ENCODE measurements around the gene RASSF8.
A peak's percentile ranks its signal among the peaks of the same experiment; 100 is the strongest.

Gene RASSF8

DNA sequence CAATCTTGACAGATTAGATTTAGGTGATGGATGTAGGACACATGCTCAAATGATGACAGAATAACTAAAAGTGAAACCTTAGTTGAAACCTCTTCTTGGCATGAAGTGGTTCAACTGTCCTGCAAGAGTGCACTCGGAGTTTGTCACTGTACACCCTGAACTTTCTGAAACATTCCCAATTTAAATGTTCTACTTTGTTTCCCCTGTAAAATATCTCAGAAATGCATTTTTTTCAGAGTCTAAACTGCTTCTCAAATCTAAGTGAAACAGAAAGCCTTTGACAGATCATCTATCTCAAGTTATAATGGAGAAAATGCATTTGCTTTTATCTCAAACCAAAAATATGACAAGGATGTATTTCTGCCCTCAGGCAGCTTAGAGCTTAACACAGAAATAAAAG lies 100.3 kb downstream of the RASSF8 start:
- DNase-seq (ENCODE audit: low read depth in 2 of 2), result no peak

DNA sequence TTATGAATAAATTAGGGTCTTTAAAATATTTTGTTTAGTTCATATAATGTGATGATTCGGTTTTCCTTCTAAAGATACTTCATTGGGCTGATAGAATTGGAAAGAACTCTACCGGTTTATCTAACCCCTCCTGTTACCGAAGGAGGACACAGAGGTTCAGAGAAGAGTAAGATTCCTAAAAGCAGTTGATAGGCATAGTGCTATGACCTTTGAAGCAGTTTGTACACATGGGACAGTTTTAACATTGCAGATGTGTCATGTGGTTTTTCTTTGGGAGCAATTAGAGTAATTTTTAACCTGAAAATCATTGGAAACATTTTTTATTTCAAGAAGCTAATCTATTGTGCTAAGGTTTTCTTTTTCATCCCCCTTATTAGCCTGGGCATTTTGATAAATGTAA lies 103.5 kb downstream of the RASSF8 start:
- DNase-seq (ENCODE audit: low read depth in 2 of 2), result no peak

DNA sequence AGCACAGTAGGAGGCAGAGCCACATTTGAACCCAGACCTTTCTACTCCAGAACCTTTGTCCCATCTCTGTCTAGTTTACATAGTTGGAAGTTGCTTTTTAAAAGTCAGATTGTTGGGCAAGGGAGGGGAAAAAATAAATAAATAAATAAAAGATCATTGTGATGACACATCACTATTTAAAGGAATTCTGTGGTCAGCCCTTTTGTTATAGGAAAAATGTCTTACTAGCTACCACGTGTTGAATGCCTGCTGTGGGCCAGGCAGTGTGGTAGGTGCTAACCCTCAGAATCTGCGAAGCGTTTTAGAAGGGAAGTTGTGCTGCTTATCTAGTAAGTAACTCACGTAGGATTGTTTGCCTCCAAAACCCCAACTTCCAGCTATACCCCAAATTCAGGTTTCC lies 104.1 kb downstream of the RASSF8 start:
- DNase-seq (ENCODE audit: low read depth in 2 of 2), result no peak

DNA sequence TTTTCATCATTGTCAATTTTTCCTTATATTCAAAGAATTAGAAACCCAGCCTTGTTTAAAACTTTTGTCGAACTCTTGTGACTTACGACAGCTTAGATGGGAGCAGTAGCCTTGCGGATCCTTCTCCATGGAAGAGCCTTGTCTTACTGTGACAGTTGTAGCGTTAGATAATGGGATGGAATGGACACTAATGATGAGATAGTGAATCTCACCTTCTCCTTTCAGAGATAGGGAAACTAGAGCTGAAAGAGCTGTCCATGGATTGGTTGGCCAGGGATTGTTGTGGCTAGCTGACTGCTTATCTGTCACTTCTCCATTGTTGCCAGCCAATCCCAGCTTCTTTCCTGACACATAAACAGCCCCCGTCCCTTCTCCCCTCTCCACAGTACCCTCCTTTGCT lies 107.0 kb downstream of the RASSF8 start:
- no peak for DNase-seq (ENCODE audit: low read depth in 2 of 2)

DNA sequence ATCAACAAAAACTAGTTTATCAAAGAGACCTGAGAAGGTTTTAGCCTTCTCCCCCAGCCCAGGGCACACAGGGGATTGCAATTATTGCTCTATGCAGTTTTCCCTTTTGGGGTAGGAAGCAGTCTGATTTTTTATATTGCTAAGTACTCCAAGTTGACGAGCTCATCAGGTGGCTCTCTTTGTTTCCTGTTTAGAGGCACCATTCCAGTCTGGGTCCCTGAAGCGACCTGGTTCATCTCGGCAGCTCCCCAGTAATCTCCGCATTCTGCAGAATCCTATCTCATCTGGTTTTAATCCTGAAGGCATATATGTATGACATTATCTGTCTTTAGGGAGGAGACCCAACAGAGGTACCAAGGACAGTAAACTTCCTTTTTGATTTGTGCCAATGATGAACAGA lies 110.0 kb downstream of the RASSF8 start:
- no peak for DNase-seq (ENCODE audit: low read depth in 2 of 2)

DNA sequence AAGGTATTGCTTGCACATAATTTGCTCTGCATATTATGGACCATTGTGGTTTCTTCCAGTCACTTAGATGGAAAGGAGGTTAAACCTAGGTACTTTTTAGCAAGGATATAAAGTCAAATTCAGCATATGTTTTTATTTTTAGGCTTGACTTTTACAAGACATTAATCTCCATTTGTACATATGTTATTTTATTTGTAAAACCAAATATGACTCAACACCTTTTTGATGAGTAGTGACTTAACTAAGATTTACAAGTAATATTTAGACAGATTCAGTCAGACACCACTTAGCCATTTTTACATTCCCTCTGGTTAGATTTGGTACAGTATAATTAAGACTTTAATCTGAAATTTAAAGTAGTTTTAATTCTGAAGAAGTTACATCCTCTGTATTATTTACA lies 111.3 kb downstream of the RASSF8 start:
- DNase-seq (ENCODE audit: low read depth in 2 of 2), result no peak

DNA sequence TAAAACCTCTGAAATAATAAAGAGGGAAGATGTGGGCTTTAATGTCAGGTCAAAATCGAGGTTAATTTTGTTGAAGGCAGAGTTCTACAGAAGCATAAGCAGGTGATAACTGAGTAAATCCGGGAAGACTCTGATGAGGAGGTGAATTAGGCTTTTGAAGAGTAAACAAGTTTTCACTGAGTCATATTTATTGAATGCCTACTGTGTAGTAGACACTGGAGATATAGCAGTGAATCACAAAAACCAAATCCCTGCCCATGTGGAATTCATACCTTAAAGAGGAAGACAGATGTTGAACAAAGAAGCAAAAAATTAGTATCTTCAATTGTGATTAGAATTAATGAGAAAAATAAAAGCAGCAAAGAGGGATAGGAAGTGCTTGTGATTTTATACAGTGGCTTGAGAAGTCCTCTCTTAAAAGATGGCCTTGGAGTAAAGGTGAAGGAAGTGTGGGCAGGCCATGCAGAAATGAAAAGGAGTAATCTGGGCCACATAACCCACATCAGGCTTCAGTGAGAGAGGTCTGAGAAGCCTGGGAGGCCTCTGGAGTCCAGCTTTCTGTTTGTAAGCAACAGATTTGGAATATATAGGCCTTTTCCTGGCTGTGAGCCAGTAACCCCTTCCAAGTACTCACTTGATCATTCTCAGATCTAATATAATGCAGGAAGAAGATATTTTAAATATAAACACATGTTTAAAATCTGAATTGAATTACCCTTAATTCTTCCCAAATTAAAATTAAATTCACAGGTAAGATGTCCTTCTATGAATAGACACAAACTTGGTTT lies 119.6 kb downstream of the RASSF8 start:
- DNase-seq (ENCODE audit: low read depth in 2 of 2), result no peak

DNA sequence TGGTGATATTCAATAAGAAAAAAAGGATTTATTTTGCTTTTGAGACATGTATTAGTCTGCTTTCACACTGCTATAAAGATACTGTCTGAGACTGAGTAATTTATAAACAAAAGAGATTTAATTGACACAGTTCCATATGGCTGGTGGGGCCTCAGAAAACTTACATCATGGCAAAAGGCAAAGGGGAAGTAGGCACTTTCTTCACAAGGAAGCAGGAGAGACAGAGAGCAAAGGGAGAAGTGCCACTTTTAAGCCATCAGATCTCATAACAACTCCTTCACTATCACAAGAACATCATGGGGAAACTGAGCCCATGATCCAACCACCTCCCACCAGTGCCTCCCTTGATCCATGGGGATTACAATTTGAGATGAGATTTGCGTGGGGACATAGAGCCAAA lies 122.4 kb downstream of the RASSF8 start:
- DNase-seq (ENCODE audit: low read depth in 2 of 2), result no peak

DNA sequence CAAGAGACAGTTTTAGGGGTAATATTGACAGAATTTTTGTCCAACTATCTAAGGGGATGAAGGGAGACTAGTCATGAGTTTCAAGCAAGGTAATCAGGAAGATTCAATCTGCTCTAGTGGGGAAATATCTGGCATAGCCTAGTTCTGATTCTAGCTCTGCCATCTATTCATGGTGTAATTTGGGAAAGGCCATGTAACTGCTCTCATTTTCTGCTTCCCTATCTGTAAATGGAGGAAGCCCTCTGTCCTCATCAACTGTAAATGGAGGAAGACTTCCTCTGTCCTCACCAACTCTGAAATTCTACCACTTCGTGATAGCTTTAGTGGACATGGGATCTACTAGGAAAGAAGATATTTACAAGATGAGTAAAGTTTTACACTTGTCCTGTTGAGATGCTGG lies 128.5 kb downstream of the RASSF8 start:
- no peak for DNase-seq (ENCODE audit: low read depth in 2 of 2)

DNA sequence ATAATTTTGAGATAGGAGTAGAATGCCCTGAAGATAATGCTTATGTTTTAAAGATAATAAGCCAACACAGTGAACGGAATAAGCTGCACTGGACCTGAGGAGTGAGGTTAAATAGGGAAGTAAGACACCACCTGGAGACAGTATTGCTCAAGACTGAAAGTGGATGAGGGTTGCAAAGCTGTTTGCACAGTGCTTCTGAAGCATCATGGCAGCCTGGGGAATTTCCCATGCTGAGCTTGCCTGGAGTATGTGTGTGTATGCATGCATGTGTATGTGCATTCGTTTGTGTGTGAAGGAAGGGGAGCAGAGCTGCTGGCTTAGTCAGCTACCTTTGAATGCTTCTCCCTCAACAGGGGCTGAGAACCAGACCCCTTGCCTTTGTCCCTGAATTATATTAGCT lies 130.5 kb downstream of the RASSF8 start:
- no peak for DNase-seq (ENCODE audit: low read depth in 2 of 2)

DNA sequence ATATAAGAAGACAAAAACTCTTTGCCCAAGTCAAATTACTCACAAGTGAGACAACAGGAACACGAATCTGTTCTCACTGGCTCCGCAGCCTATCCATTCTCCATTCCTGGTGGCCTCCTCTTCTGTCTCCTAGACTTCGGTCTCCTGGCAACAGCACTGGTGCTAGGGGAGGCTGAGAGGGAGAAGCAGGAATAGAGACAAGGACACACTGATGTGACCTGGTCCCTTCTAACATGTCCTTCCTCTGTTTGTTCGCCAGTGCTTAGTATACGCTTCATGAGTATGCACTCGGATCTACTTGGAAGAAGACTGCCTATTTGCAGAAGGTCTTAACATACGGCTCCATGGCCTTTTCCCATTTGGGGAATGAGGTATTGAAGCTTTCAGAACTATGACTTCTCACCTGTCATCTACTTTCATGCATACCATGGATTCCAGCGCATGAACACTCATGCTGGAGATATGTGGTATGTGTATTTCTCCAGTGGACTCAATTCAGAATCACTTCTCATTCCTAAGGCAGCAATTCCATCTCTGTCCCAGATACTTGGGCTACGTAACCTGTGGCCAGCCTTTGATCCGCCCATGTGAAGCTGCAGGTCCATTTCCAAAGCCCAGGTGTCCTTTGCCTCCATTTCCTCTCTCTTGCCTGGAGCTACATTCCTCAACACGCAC lies 132.5 kb downstream of the RASSF8 start:
- no peak for DNase-seq (ENCODE audit: low read depth in 2 of 2)

DNA sequence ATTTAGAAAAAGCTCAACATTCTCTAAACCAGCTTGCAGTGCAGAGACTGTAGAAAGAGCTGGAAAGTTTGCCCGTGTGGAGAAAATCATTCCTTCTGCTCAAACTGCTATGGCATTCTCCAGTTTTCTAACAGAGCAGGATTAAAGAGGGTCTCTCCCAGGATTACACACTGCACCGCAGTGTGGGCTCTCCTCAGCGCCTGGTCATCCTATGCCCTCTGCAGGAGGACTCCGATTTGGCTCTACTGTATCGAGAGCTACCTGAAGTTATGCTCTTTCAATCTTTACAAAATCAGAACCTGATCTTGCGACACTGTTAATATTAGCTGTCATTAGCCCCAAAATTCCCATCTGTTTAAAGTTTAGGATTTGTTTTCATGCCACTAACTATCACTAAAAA lies 133.3 kb downstream of the RASSF8 start:
- DNase-seq (ENCODE audit: low read depth in 2 of 2), result no peak

DNA sequence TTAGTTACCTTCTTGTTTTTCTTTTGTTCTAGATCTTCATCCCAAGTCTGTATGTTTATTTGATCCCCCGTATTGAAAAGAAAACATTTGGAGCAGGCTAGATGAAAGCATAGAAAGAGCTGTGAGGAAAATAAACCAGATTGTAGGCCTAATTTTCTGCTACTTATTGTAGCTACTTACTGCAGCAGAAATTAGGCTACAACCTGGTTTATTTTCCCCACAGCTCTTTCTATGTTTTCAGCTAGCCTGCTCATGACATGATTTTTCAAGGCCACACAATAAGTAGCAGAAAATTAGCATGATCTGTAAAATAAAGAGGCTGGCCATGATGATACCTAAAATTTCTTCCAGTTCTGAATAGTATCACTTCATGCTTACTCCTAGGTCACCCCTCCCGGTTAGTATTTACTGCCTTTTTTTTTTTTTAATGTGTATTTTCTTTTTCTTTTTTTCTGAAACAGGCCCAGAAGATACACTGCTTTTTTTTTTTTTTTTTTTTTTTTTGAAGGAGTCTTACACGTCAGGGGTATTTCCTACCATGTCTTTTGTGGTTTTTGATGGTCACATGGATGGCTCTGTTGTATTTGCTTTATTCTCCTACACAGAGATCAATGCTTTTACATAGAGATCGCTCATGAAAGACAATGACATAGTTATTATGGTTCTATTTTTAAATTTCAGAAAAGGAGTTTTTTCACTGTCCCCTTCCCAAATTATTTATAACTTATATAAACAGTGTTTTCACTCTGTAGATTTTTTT lies 134.0 kb downstream of the RASSF8 start:
- DNase-seq (ENCODE audit: low read depth in 2 of 2), result no peak

DNA sequence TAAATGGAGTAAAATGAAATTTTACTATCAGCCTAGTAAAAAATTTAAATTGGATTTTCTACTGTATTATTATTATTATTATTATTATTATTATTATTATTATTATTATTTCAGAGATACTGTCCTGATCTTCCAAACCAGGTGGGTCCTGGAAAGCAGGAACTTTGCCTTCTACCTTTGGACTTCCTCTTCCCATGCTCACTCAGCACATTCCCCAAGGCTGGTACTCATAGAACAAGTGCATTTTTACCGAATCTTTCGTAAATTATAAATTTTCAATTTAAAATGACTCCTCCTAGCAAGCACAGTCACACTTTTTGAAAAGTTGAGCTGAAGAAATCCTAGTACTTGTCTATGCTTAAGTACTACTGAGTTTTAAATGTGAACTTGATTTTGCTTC lies 136.7 kb downstream of the RASSF8 start:
- no peak for DNase-seq (ENCODE audit: low read depth in 2 of 2)

DNA sequence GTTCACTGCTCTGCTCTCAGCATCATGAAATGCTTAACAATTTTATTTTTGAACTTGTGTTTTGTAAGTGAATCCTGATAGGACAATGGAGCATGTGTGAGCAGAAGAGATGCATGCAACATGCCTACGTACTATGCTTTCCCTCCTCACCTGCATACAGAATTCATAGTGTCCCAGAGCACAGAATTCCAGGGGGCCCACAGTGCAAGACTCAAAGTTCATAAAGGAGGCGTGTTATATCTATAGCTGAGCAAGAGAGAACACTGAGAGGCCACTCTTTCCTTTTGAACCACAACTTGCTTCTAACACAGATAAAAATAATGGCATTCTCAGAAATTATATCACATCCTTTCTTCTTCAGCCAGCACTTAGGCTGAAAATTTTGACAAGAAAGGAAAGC lies 137.6 kb downstream of the RASSF8 start:
- DNase-seq (ENCODE audit: low read depth in 2 of 2), result no peak

DNA sequence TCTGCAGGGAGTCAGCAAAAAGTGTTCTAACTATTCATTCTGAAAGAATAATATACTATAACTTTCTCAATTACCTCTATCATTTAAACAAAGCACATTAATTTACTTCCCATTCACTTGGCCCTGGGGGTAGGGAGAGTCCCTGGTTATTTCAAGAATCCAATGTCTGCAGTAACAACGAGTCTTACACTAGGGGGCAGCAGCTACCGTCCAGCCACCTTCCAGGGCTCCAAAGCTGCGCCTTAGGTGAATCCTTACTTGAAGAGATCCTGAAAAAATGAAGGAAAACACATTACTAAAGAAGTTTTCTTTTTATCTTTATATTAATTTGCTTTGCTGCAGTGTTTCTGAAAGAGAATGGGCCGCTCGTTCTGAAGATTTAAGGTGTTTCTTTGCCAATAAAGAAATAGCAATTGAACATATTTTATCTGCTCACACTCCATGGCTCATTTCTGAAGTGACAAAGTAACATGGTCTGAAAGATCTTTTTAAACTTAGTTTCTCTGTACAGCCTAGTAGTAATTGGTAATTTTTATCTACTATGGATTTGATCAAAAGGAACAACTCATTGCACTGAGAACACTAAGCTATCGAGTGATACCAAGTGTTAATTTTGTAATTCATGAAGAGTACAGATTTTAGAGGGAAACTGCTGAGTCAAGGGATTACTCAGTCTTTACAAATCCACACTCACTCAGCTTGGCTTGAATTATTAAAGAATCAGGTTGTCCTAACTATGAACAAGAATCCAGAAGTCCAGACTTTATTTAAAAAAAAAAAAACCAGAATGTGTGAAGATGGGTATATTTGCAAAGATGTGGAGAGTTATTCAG lies 138.8 kb downstream of the RASSF8 start:
- peak; percentile 17 to 19 for DNase-seq (ENCODE audit: low read depth in 2 of 2)

DNA sequence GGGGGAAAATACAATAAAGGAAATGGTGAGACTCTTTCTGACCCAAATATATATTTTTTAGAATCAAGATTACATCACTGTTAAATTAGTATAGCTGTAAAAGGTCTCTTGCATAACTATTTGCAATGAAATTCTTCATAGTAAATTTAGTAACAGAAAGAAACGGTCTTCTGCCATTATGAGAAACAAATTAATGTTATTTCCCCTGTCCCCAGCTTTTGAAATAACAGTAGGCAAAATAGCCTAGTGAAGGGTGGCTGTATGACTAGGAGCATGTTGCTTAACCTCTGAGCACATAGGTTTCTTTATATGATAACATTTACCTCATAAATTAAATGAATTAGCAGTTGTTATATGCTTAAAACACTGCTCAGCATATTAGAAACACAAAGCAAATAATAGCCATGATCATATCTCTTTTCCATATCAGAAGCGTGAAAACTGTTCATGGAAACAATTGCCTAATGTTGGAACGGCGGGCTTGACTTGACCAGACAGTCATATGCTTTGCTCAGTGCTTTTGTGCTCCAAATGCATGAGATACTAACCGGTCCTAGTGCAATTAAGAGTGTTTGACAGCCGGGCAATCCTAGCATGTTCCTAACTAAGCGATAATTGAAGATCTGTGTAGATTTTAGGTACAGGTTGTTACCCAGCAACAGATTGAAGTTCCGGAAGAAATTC lies 142.3 kb downstream of the RASSF8 start:
- DNase-seq (ENCODE audit: low read depth in 2 of 2), result no peak

DNA sequence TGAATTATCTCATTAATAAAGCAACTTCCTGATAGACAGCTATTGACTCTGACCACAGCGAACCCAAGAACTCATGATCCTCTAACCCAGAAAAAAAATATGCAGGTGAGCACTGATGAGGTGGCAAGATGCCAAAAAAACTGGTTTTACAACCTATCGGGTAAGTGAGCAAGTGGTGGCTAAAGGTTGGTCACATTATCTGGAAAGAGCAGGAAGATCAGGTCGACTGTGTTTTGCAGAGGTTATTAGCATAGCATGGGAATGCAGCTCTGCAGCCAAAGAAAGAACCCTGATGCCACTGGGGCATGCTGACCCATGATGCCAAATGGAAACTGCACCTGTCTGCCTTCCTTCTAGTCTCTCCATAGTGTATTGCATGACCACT lies 142.9 kb downstream of the RASSF8 start:
- DNase-seq (ENCODE audit: low read depth in 2 of 2), result no peak

DNA sequence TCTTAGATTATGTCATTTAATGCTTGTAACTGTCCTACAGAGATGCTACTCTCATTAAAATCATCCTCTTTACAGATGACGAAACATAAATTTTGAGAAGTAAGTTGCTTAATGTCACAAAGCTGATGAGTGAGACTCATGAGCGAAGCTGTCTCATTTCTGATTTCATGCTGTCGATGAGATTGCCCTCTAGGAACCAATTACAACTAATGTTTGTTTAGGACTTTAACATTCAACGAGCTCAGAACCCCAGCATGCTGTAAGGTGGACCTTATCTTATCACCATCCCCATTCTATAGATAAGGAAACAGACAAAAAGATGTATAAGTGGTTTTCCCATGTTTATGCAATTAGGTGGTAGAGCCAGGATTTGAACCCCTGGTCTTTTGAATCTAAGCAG lies 143.3 kb downstream of the RASSF8 start:
- no peak for DNase-seq (ENCODE audit: low read depth in 2 of 2)

DNA sequence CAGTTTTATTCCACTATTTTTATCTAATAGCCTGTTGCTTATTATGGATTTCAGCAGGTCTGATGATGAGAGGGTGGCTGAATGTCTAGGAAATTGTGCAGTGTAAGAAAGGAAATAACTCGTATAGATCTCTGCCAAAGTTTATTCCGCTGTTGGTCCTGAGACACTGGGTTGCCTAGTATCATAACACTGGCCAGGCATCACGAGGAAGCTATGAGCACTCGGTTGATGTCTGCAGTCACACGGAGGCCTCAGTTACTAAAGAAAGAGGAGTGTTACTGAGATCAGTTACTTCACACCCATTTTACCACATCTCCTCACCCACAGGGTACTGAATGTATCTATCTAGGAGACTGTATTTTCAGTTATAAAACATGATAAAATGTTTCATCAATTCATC lies 144.5 kb downstream of the RASSF8 start:
- DNase-seq (ENCODE audit: low read depth in 2 of 2), result no peak

DNA sequence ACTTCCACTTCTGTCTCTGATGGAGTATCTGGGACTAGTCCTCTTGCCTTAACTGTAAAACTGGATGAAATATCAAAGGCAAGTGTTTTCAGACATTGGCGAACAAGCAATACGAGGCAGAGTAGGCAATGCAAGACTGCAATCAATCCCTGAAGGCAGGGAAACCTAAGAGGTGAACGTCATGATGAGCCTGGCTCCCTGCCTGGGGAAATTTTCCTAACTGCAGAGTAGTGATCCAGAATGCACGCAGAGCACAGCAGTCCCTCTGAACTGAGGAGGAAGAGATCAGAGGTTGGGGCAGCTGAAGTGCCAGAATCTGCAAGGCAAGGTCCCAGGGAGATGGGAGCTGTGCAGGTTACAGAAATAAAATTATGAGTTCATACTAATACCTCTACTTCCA lies 147.9 kb downstream of the RASSF8 start:
- no peak for DNase-seq (ENCODE audit: low read depth in 2 of 2)

All from stimulated activated CD8-positive, alpha-beta memory T cell treated with anti-CD3 and anti-CD28 coated beads, Interleukin-7, amount 100 ng/mL, for 4 hours (primary cell).